Retinal pigment epithelial cell (primary cell): ENCODE data around the gene UTF1.

Experiments
- DNase-seq: peaks from one replicate; pipeline ENCODE4 v3.0.0-alpha.2; 2010; ENCODE audit warnings: low read depth
- H3K4me3 ChIP-seq: 2 replicates; pipeline ENCODE4 v1.5.1; 2011; ENCODE audit warnings: mild to moderate bottlenecking, low read length, control low read depth, moderate library complexity
- CTCF ChIP-seq: conservative IDR thresholded peaks from 2 replicates; pipeline ENCODE4 v1.5.1; 2011; ENCODE audit warnings: low read depth, low read length, control low read depth, inconsistent platforms

The UTF1 gene

GRCh38 chr10:133242611-133243356 lies 12.8 kb downstream of the UTF1 start:
- H3K4me3 ChIP-seq: no peak overlapping the region
- no peak for TF ChIP-seq CTCF
- no peak for DNase-seq

- H3K4me3 ChIP-seq: no peak overlapping the region
- no peak for TF ChIP-seq CTCF
- DNase-seq: no peak
Observed at GRCh38 chr10:133243593-133243992, 13.6 kb downstream of the UTF1 start.

GRCh38 chr10:133245439-133246235 lies 15.6 kb downstream of the UTF1 start:
- TF ChIP-seq CTCF: no peak
- DNase-seq: no peak
- no peak overlapping the region for H3K4me3 ChIP-seq

GRCh38 chr10:133246236-133246626 lies 16.2 kb downstream of the UTF1 start:
- no peak for TF ChIP-seq CTCF
- no peak overlapping the region for H3K4me3 ChIP-seq
- no peak for DNase-seq

GRCh38 chr10:133247681-133248333 lies 17.8 kb downstream of the UTF1 start:
- TF ChIP-seq CTCF: no peak
- H3K4me3 ChIP-seq: no peak overlapping the region
- DNase-seq: no peak

GRCh38 chr10:133248334-133248715 lies 18.3 kb downstream of the UTF1 start:
- H3K4me3 ChIP-seq: no peak overlapping the region
- no peak for DNase-seq
- TF ChIP-seq CTCF: no peak
